Neural crest cell (in vitro differentiated cells): ENCODE data around the gene TOR1A. TPM values are rescaled to one million over a fixed set of nuclear protein-coding genes. Genes with fewer than 3 reads are reported as not detected.
A peak's percentile ranks its signal among the peaks of the same experiment; 100 is the strongest.

Source experiments
- DNase-seq: peaks from one replicate; pipeline ENCODE4 v3.0.0; 2021; ENCODE audit warnings: low read depth, mixed read lengths, low spot score
- H3K27ac Mint-ChIP-seq: one replicate; pipeline ENCODE4 v1.8.0; 2021; ENCODE audit warnings: mild to moderate bottlenecking, mixed read lengths; ENCODE audit not compliant: unreplicated experiment
- H3K27me3 Mint-ChIP-seq: 2 replicates; pipeline ENCODE4 v1.8.0; 2021; ENCODE audit warnings: low read depth, mild to moderate bottlenecking, mixed read lengths
- H3K36me3 Mint-ChIP-seq: 2 replicates; pipeline ENCODE4 v1.8.0; 2021; ENCODE audit warnings: low read depth, mild to moderate bottlenecking, mixed read lengths
- H3K4me1 Mint-ChIP-seq: 2 replicates; pipeline ENCODE4 v1.8.0; 2021; ENCODE audit warnings: mixed read lengths
- H3K4me3 Mint-ChIP-seq: one replicate; pipeline ENCODE4 v1.8.0; 2021; ENCODE audit warnings: mild to moderate bottlenecking, mixed read lengths
- H3K9me3 Mint-ChIP-seq: 2 replicates; pipeline ENCODE4 v1.8.0; 2021; ENCODE audit warnings: mixed read lengths
- total RNA-seq: library from RNA; stranded (reverse); gene quantifications from 2 replicates; pipeline ENCODE4 v1.2.1, GENCODE V29; 2021
- TF ChIP-seq, protein P1 (sequence below): fragments of 200-600 bp; sonication (generic); conservative IDR thresholded peaks from 2 replicates; pipeline ENCODE4 v1.5.0; 2021; ENCODE audit warnings: antibody characterized with exemption, mild to moderate bottlenecking

Gene TOR1A
- total RNA-seq, 1 donor from 2014 or later: 40.5 TPM

DNA sequence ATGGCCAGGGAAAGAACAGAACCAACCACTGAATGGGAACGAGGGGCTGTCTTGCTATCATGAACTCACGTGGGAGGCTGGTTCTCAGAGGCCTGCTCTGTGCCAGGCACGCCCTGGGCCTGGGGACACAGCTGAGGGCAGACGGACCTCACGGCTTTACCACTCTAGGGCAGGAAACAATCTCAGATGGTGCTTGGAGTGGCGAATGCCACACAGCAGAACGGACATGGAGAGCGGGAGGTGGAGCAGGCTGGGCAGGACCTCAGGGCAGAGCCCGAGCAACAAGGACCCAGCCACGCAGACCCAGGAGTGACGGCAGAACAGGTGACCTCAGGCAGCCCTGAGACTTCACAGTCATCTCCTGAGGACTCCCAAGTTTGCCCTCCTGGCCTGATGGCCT, 8.7 kb downstream of the TOR1A start:
- peak overlapping the region; percentile 12 for H3K27ac Mint-ChIP-seq
- TF ChIP-seq, protein P1, sequence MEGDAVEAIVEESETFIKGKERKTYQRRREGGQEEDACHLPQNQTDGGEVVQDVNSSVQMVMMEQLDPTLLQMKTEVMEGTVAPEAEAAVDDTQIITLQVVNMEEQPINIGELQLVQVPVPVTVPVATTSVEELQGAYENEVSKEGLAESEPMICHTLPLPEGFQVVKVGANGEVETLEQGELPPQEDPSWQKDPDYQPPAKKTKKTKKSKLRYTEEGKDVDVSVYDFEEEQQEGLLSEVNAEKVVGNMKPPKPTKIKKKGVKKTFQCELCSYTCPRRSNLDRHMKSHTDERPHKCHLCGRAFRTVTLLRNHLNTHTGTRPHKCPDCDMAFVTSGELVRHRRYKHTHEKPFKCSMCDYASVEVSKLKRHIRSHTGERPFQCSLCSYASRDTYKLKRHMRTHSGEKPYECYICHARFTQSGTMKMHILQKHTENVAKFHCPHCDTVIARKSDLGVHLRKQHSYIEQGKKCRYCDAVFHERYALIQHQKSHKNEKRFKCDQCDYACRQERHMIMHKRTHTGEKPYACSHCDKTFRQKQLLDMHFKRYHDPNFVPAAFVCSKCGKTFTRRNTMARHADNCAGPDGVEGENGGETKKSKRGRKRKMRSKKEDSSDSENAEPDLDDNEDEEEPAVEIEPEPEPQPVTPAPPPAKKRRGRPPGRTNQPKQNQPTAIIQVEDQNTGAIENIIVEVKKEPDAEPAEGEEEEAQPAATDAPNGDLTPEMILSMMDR: no peak
- no peak overlapping the region for H3K4me3 Mint-ChIP-seq
- no peaks in the 10 kb centered on the region for H3K9me3 Mint-ChIP-seq
- no peaks in the 10 kb centered on the region for H3K4me1 Mint-ChIP-seq
- no peaks in the 10 kb centered on the region for H3K27me3 Mint-ChIP-seq
- peaks cover 4% of the 10 kb centered on the region for H3K36me3 Mint-ChIP-seq
- no peak for DNase-seq

DNA sequence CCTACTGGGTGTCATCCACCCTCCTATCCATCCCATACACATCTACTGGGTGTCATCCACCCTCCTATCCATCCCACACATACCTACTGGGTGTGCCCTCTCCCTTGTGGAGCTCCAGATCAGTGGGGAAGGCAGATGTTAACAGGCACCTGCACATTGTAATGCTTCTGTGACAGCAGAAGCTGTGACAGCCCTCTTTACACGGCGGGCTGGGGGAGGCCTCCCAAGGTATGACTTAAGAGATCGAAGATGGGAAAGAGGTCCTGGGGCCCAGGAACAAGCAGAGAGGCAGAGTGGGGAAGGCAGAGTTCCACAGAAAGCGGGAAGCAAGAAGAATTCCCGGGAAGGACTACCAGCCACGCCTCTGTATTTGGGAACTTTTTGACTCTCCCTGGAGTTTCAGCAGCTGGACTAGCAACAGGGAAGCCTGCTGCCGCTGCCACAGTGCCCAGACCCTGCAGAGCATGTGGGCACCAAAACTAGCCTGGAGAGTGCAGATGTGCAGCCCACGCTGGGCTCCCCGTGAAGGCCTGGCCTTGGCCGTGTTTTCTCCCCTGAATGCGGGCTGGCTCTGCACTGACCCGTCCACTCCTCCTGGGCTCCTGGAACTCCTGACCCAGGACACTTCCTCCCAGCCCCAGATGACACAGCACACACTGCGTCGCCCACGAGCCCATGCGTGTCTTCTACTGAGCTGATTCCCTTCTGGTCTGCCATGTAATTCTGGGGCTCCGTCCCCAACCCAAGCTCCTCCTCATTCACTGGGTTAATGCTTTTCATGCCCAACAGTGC, 9.3 kb downstream of the TOR1A start:
- peaks cover 4% of the 10 kb centered on the region for H3K36me3 Mint-ChIP-seq

DNA sequence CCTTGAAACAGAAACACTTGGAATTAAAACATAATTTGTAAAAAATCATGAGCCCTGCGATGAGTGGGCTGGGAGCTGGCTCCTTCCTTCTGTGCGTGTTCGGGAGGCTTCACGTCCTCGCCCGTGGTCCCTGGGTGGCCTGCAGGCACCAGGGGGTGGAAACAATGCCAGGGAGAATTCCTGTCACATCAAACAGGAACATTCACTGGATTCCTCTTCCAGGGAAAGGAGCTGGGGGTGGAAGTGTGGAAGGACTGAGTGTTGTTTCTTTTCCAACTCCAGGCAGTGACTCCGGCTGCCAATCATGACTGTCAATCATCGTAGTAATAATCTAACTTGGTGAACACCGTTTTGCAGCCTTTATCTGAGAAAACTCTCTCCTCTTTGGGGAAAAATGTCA, 10.3 kb downstream of the TOR1A start:
- no peak for DNase-seq
- Mint-ChIP-seq H3K9me3 (no peaks in the 10 kb centered on the region), H3K27me3 (no peaks in the 10 kb centered on the region), H3K4me3 (no peak overlapping the region), H3K4me1 (peaks cover 3% of the 10 kb centered on the region), H3K27ac (no peak overlapping the region), H3K36me3 (peaks cover 4% of the 10 kb centered on the region)
- TF ChIP-seq, protein P1: no peak

More for the DNA sequence above, 9.3 kb downstream of the TOR1A start:
- DNase-seq: no peak
- no peaks in the 10 kb centered on the region for H3K27me3 Mint-ChIP-seq
- TF ChIP-seq, protein P1: no peak
- H3K4me3 Mint-ChIP-seq: no peak overlapping the region
- no peak overlapping the region for H3K27ac Mint-ChIP-seq
- H3K4me1 Mint-ChIP-seq: no peaks in the 10 kb centered on the region
- H3K9me3 Mint-ChIP-seq: no peaks in the 10 kb centered on the region

DNA sequence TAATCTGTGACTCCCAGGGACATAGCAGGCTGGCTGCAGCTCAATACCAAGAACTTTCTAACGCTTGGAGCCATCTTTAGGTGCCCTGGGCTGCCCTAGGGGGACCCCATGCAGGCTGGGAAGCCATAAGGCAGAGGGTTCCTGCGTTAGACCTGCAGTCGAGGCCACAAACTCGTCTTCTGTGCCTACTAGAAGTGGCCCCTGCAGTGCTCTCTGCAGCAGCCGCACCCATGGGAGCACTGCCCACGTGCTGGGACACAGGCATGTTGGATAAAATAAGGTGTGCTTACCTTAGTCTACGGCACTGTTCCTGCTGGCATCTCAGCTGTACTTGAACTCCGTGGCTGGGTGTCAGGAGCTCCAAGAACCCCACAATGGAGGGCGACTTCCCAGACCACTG, 11.6 kb downstream of the TOR1A start:
- no peaks in the 10 kb centered on the region for H3K9me3 Mint-ChIP-seq
- H3K4me1 Mint-ChIP-seq: peaks cover 3% of the 10 kb centered on the region
- DNase-seq: no peak
- no peak overlapping the region for H3K4me3 Mint-ChIP-seq
- TF ChIP-seq, protein P1: no peak
- H3K27me3 Mint-ChIP-seq: no peaks in the 10 kb centered on the region
- H3K27ac Mint-ChIP-seq: no peak overlapping the region
- peaks cover 4% of the 10 kb centered on the region for H3K36me3 Mint-ChIP-seq

DNA sequence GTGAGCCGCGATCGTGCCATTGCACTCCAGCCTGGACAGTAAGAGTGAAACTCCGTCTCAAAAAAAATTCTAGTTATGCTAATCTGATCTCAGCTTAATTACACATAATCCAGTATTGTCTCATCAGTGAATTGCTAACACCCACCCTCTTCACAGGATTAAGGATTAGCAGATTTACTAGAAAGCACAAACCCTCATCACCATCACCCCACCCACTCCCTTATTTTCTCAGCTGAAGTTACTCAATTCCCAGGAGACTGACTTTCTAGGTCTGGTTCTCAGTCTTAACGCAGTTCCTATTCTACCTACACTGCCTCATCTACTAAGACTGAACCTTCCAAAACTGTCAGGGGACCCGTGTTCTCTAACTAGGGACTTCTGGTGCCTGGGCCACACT, 12.0 kb downstream of the TOR1A start:
- peaks cover 7% of the 10 kb centered on the region for H3K36me3 Mint-ChIP-seq
- H3K4me1 Mint-ChIP-seq: peaks cover 3% of the 10 kb centered on the region
- no peaks in the 10 kb centered on the region for H3K9me3 Mint-ChIP-seq
- H3K4me3 Mint-ChIP-seq: no peak overlapping the region
- H3K27me3 Mint-ChIP-seq: no peaks in the 10 kb centered on the region
- no peak overlapping the region for H3K27ac Mint-ChIP-seq
- TF ChIP-seq, protein P1: no peak
- DNase-seq: no peak
